ENCODE results near the gene GHDC.

GRCh38 chr17:42243493-42243982, 49.2 kb upstream of the GHDC start:
- no peak for TF ChIP-seq POLR2A (IDR thresholded peaks at IDR 0.05)
- TF ChIP-seq, protein P1, sequence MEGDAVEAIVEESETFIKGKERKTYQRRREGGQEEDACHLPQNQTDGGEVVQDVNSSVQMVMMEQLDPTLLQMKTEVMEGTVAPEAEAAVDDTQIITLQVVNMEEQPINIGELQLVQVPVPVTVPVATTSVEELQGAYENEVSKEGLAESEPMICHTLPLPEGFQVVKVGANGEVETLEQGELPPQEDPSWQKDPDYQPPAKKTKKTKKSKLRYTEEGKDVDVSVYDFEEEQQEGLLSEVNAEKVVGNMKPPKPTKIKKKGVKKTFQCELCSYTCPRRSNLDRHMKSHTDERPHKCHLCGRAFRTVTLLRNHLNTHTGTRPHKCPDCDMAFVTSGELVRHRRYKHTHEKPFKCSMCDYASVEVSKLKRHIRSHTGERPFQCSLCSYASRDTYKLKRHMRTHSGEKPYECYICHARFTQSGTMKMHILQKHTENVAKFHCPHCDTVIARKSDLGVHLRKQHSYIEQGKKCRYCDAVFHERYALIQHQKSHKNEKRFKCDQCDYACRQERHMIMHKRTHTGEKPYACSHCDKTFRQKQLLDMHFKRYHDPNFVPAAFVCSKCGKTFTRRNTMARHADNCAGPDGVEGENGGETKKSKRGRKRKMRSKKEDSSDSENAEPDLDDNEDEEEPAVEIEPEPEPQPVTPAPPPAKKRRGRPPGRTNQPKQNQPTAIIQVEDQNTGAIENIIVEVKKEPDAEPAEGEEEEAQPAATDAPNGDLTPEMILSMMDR (IDR thresholded peaks at IDR 0.05), result no peak

Measured in right lobe of liver (tissue), 4 donors.